NCI-H2227 treated with DMSO at 0.1 percent for 48 hours (cell line): ENCODE data around the gene ZNF609.
A peak's percentile ranks its signal among the peaks of the same experiment; 100 is the strongest.

Experiments used
- DNase-seq: peaks from one replicate; lab custom pipeline; 2025; lab: John Stamatoyannopoulos, UW

Gene ZNF609

DNA sequence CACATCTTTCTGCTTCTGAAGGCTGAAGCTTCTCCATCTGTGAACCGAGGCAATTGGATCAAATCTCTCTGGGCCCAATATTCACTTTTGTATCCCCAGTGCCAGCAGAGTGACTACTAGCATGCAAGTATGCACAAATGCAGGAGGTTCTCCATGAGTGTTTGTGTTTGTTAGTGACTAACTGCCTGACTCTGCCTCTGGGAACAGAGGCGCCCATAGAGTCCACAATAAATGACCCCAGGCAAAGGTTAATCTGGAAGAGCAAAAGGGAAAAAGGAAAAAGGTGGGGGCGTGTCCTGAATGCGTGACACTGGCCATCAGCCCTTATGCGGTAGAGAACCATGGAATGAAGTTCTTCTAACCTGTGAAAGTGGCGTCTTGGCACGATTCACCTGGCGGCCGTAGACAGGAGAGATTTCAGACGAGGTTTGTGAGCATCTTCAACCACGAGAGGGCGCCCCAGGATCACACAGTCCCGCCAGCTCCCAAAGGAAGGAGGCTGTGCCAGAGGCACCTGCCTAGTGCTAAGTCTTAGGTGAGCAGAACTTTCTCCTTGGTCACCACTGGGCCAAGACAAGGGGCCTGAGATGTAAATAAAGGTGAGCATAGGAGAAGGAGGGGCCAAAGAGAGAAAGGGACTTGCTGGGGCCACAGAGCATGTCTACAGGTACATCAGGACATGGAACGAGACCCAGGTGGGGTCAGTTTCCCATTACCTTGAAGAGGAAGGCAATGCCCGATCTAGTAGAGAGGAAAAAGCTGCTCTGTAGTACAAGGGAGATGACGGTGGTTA lies 270.8 kb downstream of the ZNF609 start:
- peak; percentile 57 for DNase-seq

DNA sequence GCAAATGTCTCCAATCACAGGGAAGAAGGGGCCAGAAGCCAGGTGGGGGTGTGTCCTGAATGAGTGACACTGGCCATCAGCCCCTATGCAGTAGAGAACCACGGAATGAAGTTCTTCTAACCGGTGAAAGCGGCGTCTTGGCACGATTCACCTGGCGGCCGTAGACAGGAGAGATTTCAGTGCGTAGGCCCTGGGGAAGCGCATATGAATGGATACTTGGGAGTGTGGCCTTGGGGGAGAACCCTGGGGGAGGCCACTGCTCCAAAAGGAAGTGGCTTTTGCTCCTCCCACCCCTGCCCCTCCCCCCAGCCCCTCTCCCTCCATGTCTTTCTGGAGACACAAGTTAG lies 271.4 kb downstream of the ZNF609 start:
- no peak for DNase-seq

DNA sequence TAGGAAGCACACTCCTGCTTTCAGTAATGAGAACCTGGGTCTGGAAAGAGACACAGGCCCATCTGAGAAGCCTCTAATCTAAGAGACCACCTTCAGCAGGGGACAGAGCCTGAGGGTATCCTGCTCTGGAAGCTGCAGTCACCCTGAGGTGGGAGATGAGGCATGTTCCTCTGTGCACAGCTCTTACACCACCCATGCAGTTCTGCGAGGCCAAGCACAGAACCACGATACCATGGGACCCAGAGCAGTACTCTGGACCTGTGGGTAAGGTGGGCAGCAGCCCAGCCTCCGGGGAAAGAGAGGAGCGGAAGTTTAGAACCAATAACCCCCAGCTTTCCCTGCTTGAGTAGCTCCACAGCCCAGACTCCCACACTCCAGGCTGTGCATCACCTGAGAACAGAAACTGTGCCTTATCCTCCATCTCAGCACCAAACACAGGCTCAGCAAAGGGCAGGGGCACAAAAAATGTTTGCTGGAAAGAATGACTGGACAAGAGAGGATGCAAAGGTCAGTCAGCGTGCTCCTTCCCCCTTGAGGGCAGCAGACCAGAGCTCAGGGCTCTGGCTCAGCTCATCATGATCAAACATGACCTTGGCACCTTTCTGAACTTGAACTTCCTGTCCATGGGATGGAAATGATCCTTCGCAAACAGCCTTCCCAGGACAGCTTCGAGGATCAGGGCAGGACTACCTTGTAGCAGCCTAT lies 271.9 kb downstream of the ZNF609 start:
- no peak for DNase-seq
